Bone marrow (tissue), 2 donors: ENCODE data around the gene SMIM1.

Experiments
- DNase-seq, 2 donors: peaks; one replicate each; lab custom pipeline; 2025; lab: John Stamatoyannopoulos, UW

The SMIM1 gene

GRCh38 chr1:3822421-3822820 is 49.9 kb downstream of the SMIM1 start:
- DNase-seq = no peak

- DNase-seq = no peak
These were observed 52.1 kb downstream of the SMIM1 start for GRCh38 chr1:3824650-3825049.

GRCh38 chr1:3825356-3825755 is 52.8 kb downstream of the SMIM1 start:
- DNase-seq = no peak
